MM.1S (cell line): ENCODE data around the gene TP53BP2.

Experiments
- DNase-seq: peaks from one replicate; pipeline ENCODE4 v3.0.0-alpha.2; 2015
- H2AFZ ChIP-seq: fragments of 300-600 bp; sonication (generic); 2 replicates; pipeline ENCODE4 v1.6.0; 2016; ENCODE audit warnings: antibody characterized with exemption, low read length
- H3F3A ChIP-seq: fragments of 300-600 bp; sonication (generic); 2 replicates; pipeline ENCODE4 v1.6.1; 2016; ENCODE audit warnings: mild to moderate bottlenecking, antibody characterized with exemption, low read length, moderate library complexity, mixed read lengths; ENCODE audit not compliant: insufficient read depth
- H3K27ac ChIP-seq: fragments of 300-600 bp; sonication (generic); 2 replicates; pipeline ENCODE4 v1.5.1; 2016; ENCODE audit warnings: mild to moderate bottlenecking, low read length
- H3K27me3 ChIP-seq: fragments of 300-600 bp; sonication (generic); replicated peaks from 2 replicates; pipeline ENCODE4 v1.6.0; 2016; ENCODE audit warnings: low read length; ENCODE audit not compliant: insufficient read depth
- H3K36me3 ChIP-seq: fragments of 300-600 bp; sonication (generic); replicated peaks from 2 replicates; pipeline ENCODE4 v1.6.1; 2016; ENCODE audit warnings: mild to moderate bottlenecking, low read length, mixed read lengths; ENCODE audit not compliant: insufficient read depth
- H3K4me1 ChIP-seq: fragments of 300-600 bp; sonication (generic); 2 replicates; pipeline ENCODE4 v1.6.1; 2016; ENCODE audit warnings: low read length, mixed read lengths
- H3K4me2 ChIP-seq: fragments of 300-600 bp; sonication (generic); 2 replicates; pipeline ENCODE4 v1.6.0; 2016; ENCODE audit warnings: low read depth, low read length
- H3K4me3 ChIP-seq: fragments of 300-600 bp; sonication (generic); 2 replicates; pipeline ENCODE4 v1.5.1; 2016; ENCODE audit warnings: low read length, mixed read lengths
- H3K79me2 ChIP-seq: fragments of 300-600 bp; sonication (generic); 2 replicates; pipeline ENCODE4 v1.6.1; 2016; ENCODE audit warnings: mixed run types, low read length, mixed read lengths
- H3K9ac ChIP-seq: fragments of 300-600 bp; sonication (generic); 2 replicates; pipeline ENCODE4 v1.6.1; 2016; ENCODE audit warnings: low read length, mixed read lengths
- H3K9me2 ChIP-seq: fragments of 300-600 bp; sonication (generic); replicated peaks from 2 replicates; pipeline ENCODE4 v1.6.1; 2016; ENCODE audit warnings: mild to moderate bottlenecking, low read length, mixed read lengths; ENCODE audit not compliant: insufficient read depth
- H3K9me3 ChIP-seq: fragments of 300-600 bp; sonication (generic); replicated peaks from 2 replicates; pipeline ENCODE4 v1.6.1; 2016; ENCODE audit warnings: mild to moderate bottlenecking, low read length, mixed read lengths; ENCODE audit not compliant: insufficient read depth
- H4K20me1 ChIP-seq: fragments of 300-600 bp; sonication (generic); 2 replicates; pipeline ENCODE4 v1.6.1; 2016; ENCODE audit warnings: mild to moderate bottlenecking, low read length, moderate library complexity, mixed read lengths; ENCODE audit not compliant: insufficient read depth
- EZH2 ChIP-seq: fragments of 300-600 bp; sonication (generic); optimal IDR thresholded peaks from 2 replicates; pipeline ENCODE3; 2017; ENCODE audit warnings: low read depth, mild to moderate bottlenecking, antibody characterized with exemption, low read length, mixed read lengths
- EZH2phosphoT487 ChIP-seq: fragments of 300-600 bp; sonication (generic); IDR thresholded peaks from 2 replicates; pipeline ENCODE4 v1.6.1; 2018; ENCODE audit warnings: antibody characterized with exemption, low read length
- TF ChIP-seq, protein P1 (sequence below): fragments of 300-600 bp; sonication (generic); IDR thresholded peaks from 2 replicates; pipeline ENCODE4 v1.5.1; 2016; ENCODE audit warnings: antibody characterized with exemption, low read length, mixed read lengths

Gene TP53BP2

DNA sequence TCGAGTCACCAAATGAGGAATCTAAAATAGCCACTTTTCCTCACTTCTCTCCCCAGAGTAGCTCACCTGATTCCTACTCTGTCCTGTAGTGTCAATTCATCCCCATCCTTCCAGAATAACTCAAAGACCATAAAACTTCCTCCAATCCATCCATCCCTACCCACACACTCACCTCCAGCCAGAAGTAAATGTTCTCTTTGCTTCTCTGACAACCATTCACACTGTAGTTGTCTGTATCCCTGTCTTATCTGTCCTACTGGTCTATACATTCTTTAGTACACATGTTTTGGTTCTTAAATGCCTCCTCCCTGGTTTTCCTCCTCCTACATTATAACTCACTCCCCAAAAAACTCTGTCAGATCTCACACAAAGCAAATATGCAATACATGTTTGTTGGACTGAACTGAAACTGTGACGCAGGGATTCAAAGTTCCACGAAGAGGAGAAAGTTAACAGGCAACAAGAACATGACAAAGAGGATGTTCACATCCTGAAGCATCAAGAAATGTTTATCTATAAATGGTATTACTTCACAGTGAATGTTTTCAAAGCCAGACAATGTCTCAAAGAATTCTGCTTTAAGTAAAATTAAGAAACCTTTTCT, 11.0 kb downstream of the TP53BP2 start:
- no peak overlapping the region for H2AFZ ChIP-seq
- peaks cover 18% of the 10 kb centered on the region for H3K4me1 ChIP-seq
- DNase-seq: no peak
- H3K9ac ChIP-seq: no peak overlapping the region
- H3K4me3 ChIP-seq: no peak overlapping the region
- no peaks in the 10 kb centered on the region for H3K9me2 ChIP-seq
- no peaks in the 10 kb centered on the region for H4K20me1 ChIP-seq
- no peak overlapping the region for H3K27ac ChIP-seq
- H3F3A ChIP-seq: peaks cover 4% of the 10 kb centered on the region; the same call in 1 of the 2 replicates
- no peaks in the 10 kb centered on the region for H3K9me3 ChIP-seq
- H3K36me3 ChIP-seq: no peaks in the 10 kb centered on the region
- no peak for TF ChIP-seq EZH2
- TF ChIP-seq, protein P1, sequence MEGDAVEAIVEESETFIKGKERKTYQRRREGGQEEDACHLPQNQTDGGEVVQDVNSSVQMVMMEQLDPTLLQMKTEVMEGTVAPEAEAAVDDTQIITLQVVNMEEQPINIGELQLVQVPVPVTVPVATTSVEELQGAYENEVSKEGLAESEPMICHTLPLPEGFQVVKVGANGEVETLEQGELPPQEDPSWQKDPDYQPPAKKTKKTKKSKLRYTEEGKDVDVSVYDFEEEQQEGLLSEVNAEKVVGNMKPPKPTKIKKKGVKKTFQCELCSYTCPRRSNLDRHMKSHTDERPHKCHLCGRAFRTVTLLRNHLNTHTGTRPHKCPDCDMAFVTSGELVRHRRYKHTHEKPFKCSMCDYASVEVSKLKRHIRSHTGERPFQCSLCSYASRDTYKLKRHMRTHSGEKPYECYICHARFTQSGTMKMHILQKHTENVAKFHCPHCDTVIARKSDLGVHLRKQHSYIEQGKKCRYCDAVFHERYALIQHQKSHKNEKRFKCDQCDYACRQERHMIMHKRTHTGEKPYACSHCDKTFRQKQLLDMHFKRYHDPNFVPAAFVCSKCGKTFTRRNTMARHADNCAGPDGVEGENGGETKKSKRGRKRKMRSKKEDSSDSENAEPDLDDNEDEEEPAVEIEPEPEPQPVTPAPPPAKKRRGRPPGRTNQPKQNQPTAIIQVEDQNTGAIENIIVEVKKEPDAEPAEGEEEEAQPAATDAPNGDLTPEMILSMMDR: no peak
- TF ChIP-seq EZH2phosphoT487: no peak
- no peaks in the 10 kb centered on the region for H3K27me3 ChIP-seq
- no peak overlapping the region for H3K4me2 ChIP-seq
- H3K79me2 ChIP-seq: peaks cover 81% of the 10 kb centered on the region

DNA sequence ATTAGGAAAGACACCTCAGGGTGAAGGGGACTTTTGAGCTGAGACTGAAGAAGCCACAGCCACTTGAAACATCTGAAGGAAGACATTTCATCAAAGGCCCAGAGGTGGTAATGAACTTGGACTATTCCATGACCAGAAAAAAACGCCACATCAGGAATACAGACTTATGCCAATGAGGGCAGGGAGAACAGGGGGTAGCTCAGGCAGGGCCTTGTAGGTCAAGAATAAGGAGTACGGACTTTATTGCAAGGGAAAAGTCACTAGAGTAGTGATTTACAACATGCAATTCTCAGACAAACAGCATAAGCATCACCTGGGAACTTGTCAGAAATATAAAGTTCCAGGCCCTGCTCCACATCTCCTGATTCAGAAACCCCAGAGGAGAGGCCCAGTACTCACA, 11.8 kb downstream of the TP53BP2 start:
- H3K79me2 ChIP-seq: peaks cover 79% of the 10 kb centered on the region

DNA sequence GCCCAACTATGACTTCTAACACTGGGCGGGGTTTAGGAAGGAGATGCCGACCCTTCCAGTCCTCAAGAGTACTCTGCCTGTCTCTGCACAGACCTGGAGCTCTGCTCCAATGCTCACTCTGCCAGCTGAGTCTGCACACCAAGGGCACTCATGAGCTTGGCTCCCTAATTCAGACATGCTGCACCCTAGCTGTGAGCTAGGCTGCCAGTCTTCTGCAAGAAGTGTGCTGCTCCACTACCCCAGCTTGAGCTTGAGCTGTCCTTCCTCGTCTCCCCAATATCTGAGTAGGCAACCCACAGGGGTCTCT, 13.2 kb downstream of the TP53BP2 start:
- H3K27ac ChIP-seq: no peak overlapping the region
- TF ChIP-seq EZH2phosphoT487 (no peak), EZH2 (no peak)
- TF ChIP-seq, protein P1: no peak
- H3K4me2 ChIP-seq: no peak overlapping the region
- H3K4me1 ChIP-seq: peaks cover 18% of the 10 kb centered on the region
- H3K9me2 ChIP-seq: no peaks in the 10 kb centered on the region
- no peak overlapping the region for H3K9ac ChIP-seq
- peaks cover 4% of the 10 kb centered on the region; the same call in 1 of the 2 replicates for H3F3A ChIP-seq
- H3K36me3 ChIP-seq: no peaks in the 10 kb centered on the region
- peaks cover 76% of the 10 kb centered on the region for H3K79me2 ChIP-seq
- no peak overlapping the region for H2AFZ ChIP-seq
- no peaks in the 10 kb centered on the region for H3K9me3 ChIP-seq
- H3K4me3 ChIP-seq: no peak overlapping the region
- no peaks in the 10 kb centered on the region for H3K27me3 ChIP-seq
- no peaks in the 10 kb centered on the region for H4K20me1 ChIP-seq
- no peak for DNase-seq

More for the DNA sequence above, 11.8 kb downstream of the TP53BP2 start:
- H2AFZ ChIP-seq: no peak overlapping the region
- no peak for DNase-seq
- no peak for TF ChIP-seq EZH2
- TF ChIP-seq EZH2phosphoT487: no peak
- TF ChIP-seq, protein P1: no peak
- H3K27me3 ChIP-seq: no peaks in the 10 kb centered on the region
- H3F3A ChIP-seq: peaks cover 4% of the 10 kb centered on the region; the same call in 1 of the 2 replicates
- no peak overlapping the region for H3K9ac ChIP-seq
- no peaks in the 10 kb centered on the region for H3K36me3 ChIP-seq
- H3K9me3 ChIP-seq: no peaks in the 10 kb centered on the region
- H3K9me2 ChIP-seq: no peaks in the 10 kb centered on the region
- no peak overlapping the region for H3K4me2 ChIP-seq
- no peaks in the 10 kb centered on the region for H4K20me1 ChIP-seq
- H3K27ac ChIP-seq: no peak overlapping the region
- H3K4me3 ChIP-seq: no peak overlapping the region
- H3K4me1 ChIP-seq: peaks cover 18% of the 10 kb centered on the region
